Mesenchymal stem cell (in vitro differentiated cells and primary cell): Measurements from ENCODE around the gene SRP14.
A peak's percentile ranks its signal among the peaks of the same experiment; 100 is the strongest.

Source experiments
- DNase-seq: peaks from one replicate; pipeline ENCODE4 v3.0.0-alpha.2; 2013
- H2AFZ ChIP-seq: one replicate; pipeline ENCODE4 v1.6.1; 2013; ENCODE audit warnings: low read depth, mild to moderate bottlenecking, control low read depth, inconsistent platforms, low read length, moderate library complexity
- H2AK5ac ChIP-seq: 2 replicates; pipeline ENCODE4 v1.6.1; 2013; ENCODE audit warnings: low read length, moderate library complexity, mild to moderate bottlenecking, inconsistent platforms; ENCODE audit not compliant: severe bottlenecking
- H2BK120ac ChIP-seq: one replicate; pipeline ENCODE4 v1.6.1; 2013; ENCODE audit warnings: low read depth, mild to moderate bottlenecking, inconsistent platforms, low read length, moderate library complexity
- H2BK12ac ChIP-seq, 2 experiments: one replicate each; pipeline ENCODE4 v1.6.1; 2013; ENCODE audit warnings: inconsistent platforms in 2 of 2, low read length in 2 of 2, mild to moderate bottlenecking in 2 of 2, moderate library complexity in 2 of 2, control low read depth in 1 of 2
- H2BK15ac ChIP-seq: one replicate; pipeline ENCODE4 v1.6.1; 2013; ENCODE audit warnings: mild to moderate bottlenecking, low read depth, inconsistent platforms; ENCODE audit not compliant: poor library complexity, severe bottlenecking
- H2BK5ac ChIP-seq: 2 replicates; pipeline ENCODE4 v1.6.1; 2013; ENCODE audit warnings: low read depth, mild to moderate bottlenecking, low read length, control low read depth, inconsistent platforms; ENCODE audit not compliant: poor library complexity, severe bottlenecking
- H3K14ac ChIP-seq, 2 experiments: one replicate each; pipeline ENCODE4 v1.6.1; 2013; ENCODE audit warnings: inconsistent platforms in 2 of 2, low read length in 2 of 2, control low read depth in 1 of 2, mild to moderate bottlenecking in 1 of 2, moderate library complexity in 1 of 2
- H3K18ac ChIP-seq, 2 experiments: one replicate each; pipeline ENCODE4 v1.6.1; 2013; ENCODE audit warnings: inconsistent platforms in 2 of 2, low read length in 2 of 2, control low read depth in 1 of 2, low read depth in 1 of 2, mild to moderate bottlenecking in 1 of 2
- H3K23ac ChIP-seq, 2 experiments: one replicate each; pipeline ENCODE4 v1.6.1; 2013; ENCODE audit warnings: inconsistent platforms in 2 of 2, low read length in 2 of 2, mild to moderate bottlenecking in 2 of 2, moderate library complexity in 2 of 2, control low read depth in 1 of 2
- H3K27ac ChIP-seq: 2 replicates; pipeline ENCODE4 v1.5.1; 2013; ENCODE audit warnings: mild to moderate bottlenecking, moderate library complexity, low read length, control low read depth, inconsistent platforms; ENCODE audit not compliant: poor library complexity, severe bottlenecking
- H3K27me3 ChIP-seq, 2 experiments: 2 replicates each; pipeline versions ENCODE4 v1.6.1 to v1.7.0; 2013; ENCODE audit warnings: low read length in 2 of 2, mild to moderate bottlenecking in 2 of 2, moderate library complexity in 2 of 2, control low read depth in 1 of 2, inconsistent platforms in 1 of 2; ENCODE audit not compliant: control insufficient read depth in 1 of 2, insufficient read depth in 1 of 2
- H3K36me3 ChIP-seq, 2 experiments: 2 replicates each; pipeline versions ENCODE4 v1.6.1 to v1.7.0; 2013; ENCODE audit warnings: low read length in 2 of 2, control low read depth in 1 of 2, inconsistent platforms in 1 of 2, low read depth in 1 of 2, mild to moderate bottlenecking in 1 of 2; ENCODE audit not compliant: insufficient read depth in 2 of 2, control insufficient read depth in 1 of 2
- H3K4ac ChIP-seq, 2 experiments: one replicate each; pipeline ENCODE4 v1.6.1; 2013; ENCODE audit warnings: inconsistent platforms in 2 of 2, low read length in 2 of 2, mild to moderate bottlenecking in 2 of 2, moderate library complexity in 2 of 2, control low read depth in 1 of 2, low read depth in 1 of 2
- H3K4me1 ChIP-seq: 2 replicates; pipeline ENCODE4 v1.6.1; 2013; ENCODE audit warnings: low read depth, low read length, control low read depth; ENCODE audit not compliant: control insufficient read depth, insufficient read depth
- H3K4me2 ChIP-seq: 2 replicates; pipeline ENCODE4 v1.6.1; 2013; ENCODE audit warnings: low read length, mild to moderate bottlenecking, inconsistent platforms; ENCODE audit not compliant: poor library complexity, severe bottlenecking
- H3K4me3 ChIP-seq, 2 experiments: 2 replicates each; pipeline versions ENCODE4 v1.5.1 to v1.7.0; 2013; ENCODE audit warnings: low read length in 2 of 2, mild to moderate bottlenecking in 2 of 2, control low read depth in 1 of 2, low read depth in 1 of 2; ENCODE audit not compliant: insufficient read depth in 1 of 2
- H3K79me1 ChIP-seq: replicated peaks from 2 replicates; pipeline ENCODE4 v1.6.1; 2013; ENCODE audit warnings: mild to moderate bottlenecking, control low read depth, low read length, inconsistent platforms; ENCODE audit not compliant: poor library complexity, severe bottlenecking
- H3K9ac ChIP-seq: 2 replicates; pipeline ENCODE4 v1.7.0; 2013; ENCODE audit warnings: mild to moderate bottlenecking, low read length, moderate library complexity
- H3K9me3 ChIP-seq: 2 replicates; pipeline ENCODE4 v1.7.0; 2013; ENCODE audit warnings: mild to moderate bottlenecking, low read length; ENCODE audit not compliant: control insufficient read depth
- H4K8ac ChIP-seq: one replicate; pipeline ENCODE4 v1.6.1; 2013; ENCODE audit warnings: inconsistent platforms, mild to moderate bottlenecking, low read length, moderate library complexity
- H4K91ac ChIP-seq: one replicate; pipeline ENCODE4 v1.6.1; 2013; ENCODE audit warnings: mild to moderate bottlenecking, low read length, inconsistent platforms
- WGBS: methylation state at CpG from one replicate; pipeline ENCODE4 v1.1.7; 2013; ENCODE audit warnings: mixed read lengths; 5-methylcytosine and 5-hydroxymethylcytosine counted together

The SRP14 gene

DNA sequence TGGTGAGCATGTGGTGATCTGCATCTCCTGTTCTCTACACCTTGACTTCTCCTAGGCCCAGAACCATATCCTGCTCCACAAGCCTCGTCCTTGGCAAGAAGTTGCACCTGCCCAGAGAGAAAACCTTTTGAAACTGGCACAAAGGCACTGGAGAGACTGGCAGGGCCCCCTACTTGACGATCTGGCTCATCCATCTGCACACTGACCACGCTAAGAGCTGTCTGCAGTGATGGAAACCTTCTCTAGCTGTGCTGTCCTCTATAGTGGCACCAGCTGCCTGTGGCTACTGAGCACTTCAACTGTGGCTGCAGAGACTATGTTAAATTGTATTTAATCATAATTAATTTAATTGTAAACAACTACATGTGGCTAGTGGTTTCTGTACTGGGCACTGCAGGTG is 26.2 kb upstream of the SRP14 start:
- no peaks in the 10 kb centered on the region for H3K79me1 ChIP-seq
- no peak overlapping the region for H3K23ac ChIP-seq
- H2BK12ac ChIP-seq = peak overlapping the region; percentile 60 to 73
- WGBS = 86% methylated on average over 3 of the region's 3 CpGs
- no peak overlapping the region for H2AFZ ChIP-seq
- no peak overlapping the region for H2BK15ac ChIP-seq
- H3K4me2 ChIP-seq = no peak overlapping the region
- H2AK5ac ChIP-seq = peak overlapping the region; percentile 67
- H4K8ac ChIP-seq = no peak overlapping the region
- H3K36me3 ChIP-seq = no peaks in the 10 kb centered on the region
- peaks cover 38% of the 10 kb centered on the region for H3K4me1 ChIP-seq
- H3K14ac ChIP-seq = no peak overlapping the region
- no peak overlapping the region for H2BK5ac ChIP-seq
- H2BK120ac ChIP-seq = no peak overlapping the region
- H3K9me3 ChIP-seq = no peaks in the 10 kb centered on the region
- H3K18ac ChIP-seq = peak overlapping the region; percentile 22 to 23
- H3K4me3 ChIP-seq = no peak overlapping the region
- no peaks in the 10 kb centered on the region for H3K27me3 ChIP-seq
- no peak overlapping the region for H3K4ac ChIP-seq
- no peak for DNase-seq
- no peak overlapping the region for H3K9ac ChIP-seq
- H3K27ac ChIP-seq = peak overlapping the region; percentile 88
- no peak overlapping the region for H4K91ac ChIP-seq

- H3K36me3 ChIP-seq = no peaks in the 10 kb centered on the region
- H3K14ac ChIP-seq = no peak overlapping the region
- H4K8ac ChIP-seq = peak overlapping the region; percentile 79
- no peak overlapping the region for H3K23ac ChIP-seq
- peak overlapping the region; percentile 86 for H2BK5ac ChIP-seq
- H3K9me3 ChIP-seq = no peaks in the 10 kb centered on the region
- H3K27me3 ChIP-seq = no peaks in the 10 kb centered on the region
- H3K27ac ChIP-seq = peak overlapping the region; percentile 88
- H3K4me3 ChIP-seq = no peak overlapping the region
- 39% methylated on average over 8 of the region's 8 CpGs for WGBS
- H3K18ac ChIP-seq = peak overlapping the region; percentile 38 to 70
- H2AK5ac ChIP-seq = peak overlapping the region; percentile 89
- H3K79me1 ChIP-seq = no peaks in the 10 kb centered on the region
- peak overlapping the region; percentile 44 for H4K91ac ChIP-seq
- H3K9ac ChIP-seq = no peak overlapping the region
- peak; percentile 89 for DNase-seq
- no peak overlapping the region for H3K4me2 ChIP-seq
- no peak overlapping the region for H2BK15ac ChIP-seq
- H2BK120ac ChIP-seq = peak overlapping the region; percentile 39
- H2BK12ac ChIP-seq = peak overlapping the region; percentile 80 to 89
- H3K4ac ChIP-seq = peak overlapping the region; percentile 13 to 63
- peaks cover 31% of the 10 kb centered on the region for H3K4me1 ChIP-seq
- H2AFZ ChIP-seq = no peak overlapping the region
These were observed 25.4 kb upstream of the SRP14 start for GRCh38 chr15:40064231-40064894.

DNA sequence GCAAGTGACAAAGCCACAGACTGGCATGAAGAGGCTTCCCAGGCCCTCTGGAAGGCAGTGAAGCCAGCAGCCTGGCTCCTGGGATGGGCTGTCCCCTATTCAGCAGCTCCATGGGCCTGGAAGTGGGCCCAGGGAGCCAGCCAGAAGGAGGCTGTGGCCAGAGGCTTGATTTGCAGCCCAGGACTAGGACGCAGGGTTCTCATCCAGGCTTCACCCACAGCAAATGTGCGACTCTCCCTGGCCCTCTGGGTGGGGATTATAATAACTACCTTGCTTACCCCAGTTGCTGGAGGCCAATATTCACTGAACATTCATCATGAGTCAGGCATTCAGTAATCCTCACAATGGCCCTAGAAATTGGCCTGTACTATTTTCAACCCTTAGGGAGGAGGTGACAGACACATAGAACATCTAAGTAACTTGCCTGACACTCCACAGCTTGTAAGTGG is 24.6 kb upstream of the SRP14 start:
- Histone ChIP-seq H3K27ac (peak overlapping the region; percentile 88), H3K4me3 (no peak overlapping the region), H3K9me3 (no peaks in the 10 kb centered on the region), H3K27me3 (no peaks in the 10 kb centered on the region), H3K4me1 (peaks cover 25% of the 10 kb centered on the region), H3K79me1 (no peaks in the 10 kb centered on the region), H4K8ac (peak overlapping the region; percentile 24), H2BK15ac (no peak overlapping the region), H3K36me3 (no peaks in the 10 kb centered on the region), H2BK12ac (peak overlapping the region; percentile 84 to 89), H3K9ac (no peak overlapping the region), H3K23ac (no peak overlapping the region), H2AK5ac (peak overlapping the region; percentile 89), H2AFZ (no peak overlapping the region), H3K4me2 (no peak overlapping the region), H2BK5ac (peak overlapping the region; percentile 86), H4K91ac (peak overlapping the region; percentile 71), H3K18ac (peak overlapping the region; percentile 26 to 86), H2BK120ac (peak overlapping the region; percentile 39), H3K14ac (no peak overlapping the region), H3K4ac (peak overlapping the region; percentile 62 to 67)
- peak; percentile 52 for DNase-seq
- 39% methylated on average over 2 of the region's 2 CpGs for WGBS

- Histone ChIP-seq H2BK15ac (peak overlapping the region; percentile 9), H3K27me3 (no peaks in the 10 kb centered on the region), H3K23ac (no peak overlapping the region), H2AK5ac (peak overlapping the region; percentile 94), H3K79me1 (no peaks in the 10 kb centered on the region), H3K9me3 (no peaks in the 10 kb centered on the region), H3K4ac (peak overlapping the region; percentile 62 to 67), H3K27ac (peak overlapping the region; percentile 88), H3K18ac (peak overlapping the region in 1 of 2 experiments; percentile 86), H3K4me2 (no peak overlapping the region), H2BK120ac (no peak overlapping the region), H2BK5ac (peak overlapping the region; percentile 86), H2BK12ac (peak overlapping the region; percentile 84 to 89), H2AFZ (no peak overlapping the region), H3K4me1 (peaks cover 23% of the 10 kb centered on the region), H3K36me3 (no peaks in the 10 kb centered on the region), H3K9ac (no peak overlapping the region), H4K8ac (peak overlapping the region; percentile 24), H4K91ac (peak overlapping the region; percentile 71), H3K14ac (no peak overlapping the region), H3K4me3 (no peak overlapping the region)
- no peak for DNase-seq
- 93% methylated on average over 7 of the region's 10 CpGs for WGBS
These were observed 24.0 kb upstream of the SRP14 start for GRCh38 chr15:40062816-40063562.
